Right lobe of liver (tissue), 6 donors: Measurements from ENCODE around the gene SLC36A1. TPM values are rescaled to one million over a fixed set of nuclear protein-coding genes. Genes with fewer than 3 reads are reported as not detected.

ENCODE experiments used
- ATAC-seq, 4 donors: fragments of 200-7000 bp; cut with Tn5 transposase; one replicate each; pipeline ENCODE4 v1.9.1; 2020; ENCODE audit warnings: mild to moderate bottlenecking in 4 of 4, moderate library complexity in 4 of 4
- DNase-seq, 3 donors: peaks; one replicate each; pipeline ENCODE4 v3.0.0-alpha.2; 2020
- H3K27ac ChIP-seq, 3 donors: fragments of 200-600 bp; one replicate each; pipeline ENCODE4 v1.8.0; 2022
- H3K27me3 ChIP-seq, 2 donors: fragments of 200-600 bp; one replicate each; pipeline ENCODE4 v1.8.0; 2022
- H3K36me3 ChIP-seq, 4 donors: fragments of 200-600 bp; sonication (generic) in 1 of 4; one replicate each; pipeline versions ENCODE4 v1.5.1 to v1.8.0; 2017 to 2022; ENCODE audit warnings: control low read depth in 1 of 4
- H3K4me1 ChIP-seq, 4 donors: fragments of 200-600 bp; sonication (generic) in 1 of 4; one replicate each; pipeline versions ENCODE4 v1.5.1 to v1.8.0; 2017 to 2022; ENCODE audit warnings: control low read depth in 1 of 4
- H3K4me3 ChIP-seq, 3 donors: fragments of 200-600 bp; one replicate each; pipeline ENCODE4 v1.8.0; 2022
- H3K9me3 ChIP-seq, 4 donors: fragments of 200-600 bp; sonication (generic) in 1 of 4; one replicate each; pipeline versions ENCODE4 v1.5.1 to v1.8.0; 2017 to 2022; ENCODE audit warnings: control low read depth in 1 of 4
- POLR2A ChIP-seq: fragments of 450-650 bp; IDR thresholded peaks from one replicate; pipeline ENCODE4 v1.6.1; 2017; ENCODE audit warnings: antibody characterized with exemption, mild to moderate bottlenecking
- WGBS: methylation state at CpG from one replicate; pipeline ENCODE4 v1.1.6; 2018; ENCODE audit warnings: low coverage, low lambda C conversion rate; ENCODE audit not compliant: insufficient coverage; ENCODE audit errors: missing lambda C conversion rate; 5-methylcytosine and 5-hydroxymethylcytosine counted together
- intact Hi-C, 2 donors: fragments of 100-400 bp; cut with DNase I; formaldehyde crosslinking; loops; one replicate each; pipeline versions ENCODE4 v1.11.2 to v1.14.1; 2022
- microRNA-seq, 2 donors: library from miRNA; unstranded; fragments of <30 nt; microRNA quantifications; one replicate each; pipeline ENCODE4, GENCODE V29; 2019 to 2020
- small RNA-seq, 2 experiments: library from RNA; depleted of rRNA; stranded (forward); fragments of <200 nt; gene quantifications; one replicate each; pipeline ENCODE3, GENCODE V24; 2016
- total RNA-seq, 6 experiments: library from RNA; depleted of rRNA in 2 of 6; stranded (reverse); fragments of >200 nt in 2 of 6; fragmentation: NEBNext Ultra II Directional in 3 of 6; extraction: Animal tissue kit (Norgen Biotek cat#: 25700) in 3 of 6; gene quantifications; one replicate each; pipeline versions ENCODE4 v1.1.0 to v1.2.4, GENCODE V29; 2016 to 2023
- TF ChIP-seq, protein P1 (sequence below), 4 donors: fragments of 200-600 bp in 3 of 4; fragments of 450-650 bp in 1 of 4; IDR thresholded peaks; one replicate each; pipeline versions ENCODE4 v1.5.1 to v1.8.0; 2016 to 2022; ENCODE audit warnings: antibody characterized with exemption in 4 of 4, mild to moderate bottlenecking in 2 of 4
- donor health status: DM: no; HTN: yes; CAD: no.
- donor health status: DM: no; HTN: no; CAD: no.
- donor health status: DM: no; HTN: no; CAD: no.
- donor health status: DM: no; HTN: yes; CAD: no.
- donor health status: DM: no; HTN: yes; CAD: no.

Gene SLC36A1
- total RNA-seq, 6 experiments from 2014 or later = 2.0 to 8.2 (median 5.2) TPM

- no peaks in the 10 kb centered on the region for H3K4me1 ChIP-seq
- H3K9me3 ChIP-seq = no peaks in the 10 kb centered on the region
- H3K4me3 ChIP-seq = no peak overlapping the region
- DNase-seq (no peak), ATAC-seq (no peak)
- no peaks in the 10 kb centered on the region for H3K36me3 ChIP-seq
- no peak overlapping the region for H3K27ac ChIP-seq
- H3K27me3 ChIP-seq = no peaks in the 10 kb centered on the region
- WGBS = 56% methylated on average over 4 of the region's 4 CpGs
- intact Hi-C loops = no loop called here
- TF ChIP-seq, protein P1, sequence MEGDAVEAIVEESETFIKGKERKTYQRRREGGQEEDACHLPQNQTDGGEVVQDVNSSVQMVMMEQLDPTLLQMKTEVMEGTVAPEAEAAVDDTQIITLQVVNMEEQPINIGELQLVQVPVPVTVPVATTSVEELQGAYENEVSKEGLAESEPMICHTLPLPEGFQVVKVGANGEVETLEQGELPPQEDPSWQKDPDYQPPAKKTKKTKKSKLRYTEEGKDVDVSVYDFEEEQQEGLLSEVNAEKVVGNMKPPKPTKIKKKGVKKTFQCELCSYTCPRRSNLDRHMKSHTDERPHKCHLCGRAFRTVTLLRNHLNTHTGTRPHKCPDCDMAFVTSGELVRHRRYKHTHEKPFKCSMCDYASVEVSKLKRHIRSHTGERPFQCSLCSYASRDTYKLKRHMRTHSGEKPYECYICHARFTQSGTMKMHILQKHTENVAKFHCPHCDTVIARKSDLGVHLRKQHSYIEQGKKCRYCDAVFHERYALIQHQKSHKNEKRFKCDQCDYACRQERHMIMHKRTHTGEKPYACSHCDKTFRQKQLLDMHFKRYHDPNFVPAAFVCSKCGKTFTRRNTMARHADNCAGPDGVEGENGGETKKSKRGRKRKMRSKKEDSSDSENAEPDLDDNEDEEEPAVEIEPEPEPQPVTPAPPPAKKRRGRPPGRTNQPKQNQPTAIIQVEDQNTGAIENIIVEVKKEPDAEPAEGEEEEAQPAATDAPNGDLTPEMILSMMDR (IDR thresholded peaks at IDR 0.05) = no peak
- no peak for TF ChIP-seq POLR2A
These were observed 89.6 kb downstream of the SLC36A1 start for GRCh38 chr5:151537044-151537443.

GRCh38 chr5:151541571-151541970 is 94.2 kb downstream of the SLC36A1 start:
- no peak for DNase-seq
- no peak for TF ChIP-seq POLR2A
- TF ChIP-seq, protein P1 (IDR thresholded peaks at IDR 0.05) = no peak
- no peak overlapping the region for H3K4me3 ChIP-seq
- intact Hi-C loops = no loop called here
- no peak for ATAC-seq
- H3K4me1 ChIP-seq = no peaks in the 10 kb centered on the region
- H3K9me3 ChIP-seq = no peaks in the 10 kb centered on the region
- H3K27ac ChIP-seq = no peak overlapping the region
- no peaks in the 10 kb centered on the region for H3K36me3 ChIP-seq
- WGBS = 76% methylated on average over 2 of the region's 2 CpGs
- no peaks in the 10 kb centered on the region for H3K27me3 ChIP-seq

Small RNA genes lying within 50 kb of the gene (microRNA-seq; reads per million reads assigned to microRNA genes)
- gene MIR6499 = 0 reads per million in 2 donors

Small RNA genes lying within 50 kb of the gene (small RNA-seq; reads per million reads assigned to genes)
- gene MIR6499 (0 reads per million in 2 experiments), gene RNA5SP197 (0 reads per million in 2 experiments)

Other genes with a start within 250 kb of the SLC36A1 start
- gene CCDC69, start 223.5 kb upstream of the SLC36A1 start, total RNA-seq = 10 to 100 TPM; 11.8 to 30.9 (median 22.9) TPM
- 10 to 100 TPM; 11.7 to 23.6 (median 20.3) TPM for gene GM2A, start 194.4 kb upstream of the SLC36A1 start, total RNA-seq
- not detected for gene SLC36A3, start 143.8 kb upstream of the SLC36A1 start, total RNA-seq
- gene SLC36A2, start 100.0 kb upstream of the SLC36A1 start, total RNA-seq = not detected
- gene FAT2, start 143.7 kb downstream of the SLC36A1 start, total RNA-seq = not detected
- 100 to 1,000 TPM in 4 of 6 experiments, 10 to 100 TPM in 2; 62.2 to 277 (median 109) TPM for gene SPARC, start 239.3 kb downstream of the SLC36A1 start, total RNA-seq